Gastroesophageal sphincter (tissue), 3 donors: ENCODE data around the gene SLIT2.

Source experiments
- EP300 ChIP-seq: sonication (generic); formaldehyde crosslinking; IDR thresholded peaks from one replicate; pipeline ENCODE4 v1.6.1; 2017; ENCODE audit warnings: antibody characterized with exemption, mild to moderate bottlenecking
- POLR2A ChIP-seq, 2 donors: fragments of 450-650 bp; IDR thresholded peaks; one replicate each; pipeline ENCODE4 v1.6.1; 2017; ENCODE audit warnings: antibody characterized with exemption in 2 of 2, mild to moderate bottlenecking in 2 of 2, moderate library complexity in 1 of 2
- TF ChIP-seq, protein P1 (sequence below), 4 experiments: fragments of 200-600 bp in 2 of 4; fragments of 450-650 bp in 2 of 4; sonication (generic) in 1 of 4; IDR thresholded peaks; one replicate each; pipeline ENCODE4 v1.5.1; 2017 to 2019; ENCODE audit warnings: antibody characterized with exemption in 4 of 4, mild to moderate bottlenecking in 2 of 4, moderate library complexity in 2 of 4

GRCh38 chr4:20271950-20272349 is 20.2 kb downstream of the SLIT2 start:
- TF ChIP-seq, protein P1, sequence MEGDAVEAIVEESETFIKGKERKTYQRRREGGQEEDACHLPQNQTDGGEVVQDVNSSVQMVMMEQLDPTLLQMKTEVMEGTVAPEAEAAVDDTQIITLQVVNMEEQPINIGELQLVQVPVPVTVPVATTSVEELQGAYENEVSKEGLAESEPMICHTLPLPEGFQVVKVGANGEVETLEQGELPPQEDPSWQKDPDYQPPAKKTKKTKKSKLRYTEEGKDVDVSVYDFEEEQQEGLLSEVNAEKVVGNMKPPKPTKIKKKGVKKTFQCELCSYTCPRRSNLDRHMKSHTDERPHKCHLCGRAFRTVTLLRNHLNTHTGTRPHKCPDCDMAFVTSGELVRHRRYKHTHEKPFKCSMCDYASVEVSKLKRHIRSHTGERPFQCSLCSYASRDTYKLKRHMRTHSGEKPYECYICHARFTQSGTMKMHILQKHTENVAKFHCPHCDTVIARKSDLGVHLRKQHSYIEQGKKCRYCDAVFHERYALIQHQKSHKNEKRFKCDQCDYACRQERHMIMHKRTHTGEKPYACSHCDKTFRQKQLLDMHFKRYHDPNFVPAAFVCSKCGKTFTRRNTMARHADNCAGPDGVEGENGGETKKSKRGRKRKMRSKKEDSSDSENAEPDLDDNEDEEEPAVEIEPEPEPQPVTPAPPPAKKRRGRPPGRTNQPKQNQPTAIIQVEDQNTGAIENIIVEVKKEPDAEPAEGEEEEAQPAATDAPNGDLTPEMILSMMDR (IDR thresholded peaks at IDR 0.05), result no peak
- TF ChIP-seq EP300 (no peak), POLR2A (IDR thresholded peaks at IDR 0.05) (no peak)
